Epithelial cell of proximal tubule (primary cell): ENCODE results near the gene CKS2. TPM values are rescaled to one million over a fixed set of nuclear protein-coding genes. Genes with fewer than 3 reads are reported as not detected.

Experiments used
- DNase-seq: peaks from one replicate; pipeline ENCODE4 v3.0.0-alpha.2; 2011; ENCODE audit warnings: low read depth
- H3K4me3 ChIP-seq: 2 replicates; pipeline ENCODE4 v1.5.1; 2011; ENCODE audit warnings: low read depth, mild to moderate bottlenecking, low read length
- total RNA-seq: library from RNA; depleted of rRNA; stranded (reverse); fragments of >200 nt; gene quantifications from 2 replicates; pipeline ENCODE4 v1.2.3, GENCODE V29; 2015
- TF ChIP-seq, protein P1 (sequence below): conservative IDR thresholded peaks from 2 replicates; pipeline ENCODE4 v1.5.1; 2012; ENCODE audit warnings: low read depth, mild to moderate bottlenecking, low read length

CKS2 gene
- total RNA-seq, 1 donor from 2014 or later, result 414 TPM

- no peak for DNase-seq
- TF ChIP-seq, protein P1, sequence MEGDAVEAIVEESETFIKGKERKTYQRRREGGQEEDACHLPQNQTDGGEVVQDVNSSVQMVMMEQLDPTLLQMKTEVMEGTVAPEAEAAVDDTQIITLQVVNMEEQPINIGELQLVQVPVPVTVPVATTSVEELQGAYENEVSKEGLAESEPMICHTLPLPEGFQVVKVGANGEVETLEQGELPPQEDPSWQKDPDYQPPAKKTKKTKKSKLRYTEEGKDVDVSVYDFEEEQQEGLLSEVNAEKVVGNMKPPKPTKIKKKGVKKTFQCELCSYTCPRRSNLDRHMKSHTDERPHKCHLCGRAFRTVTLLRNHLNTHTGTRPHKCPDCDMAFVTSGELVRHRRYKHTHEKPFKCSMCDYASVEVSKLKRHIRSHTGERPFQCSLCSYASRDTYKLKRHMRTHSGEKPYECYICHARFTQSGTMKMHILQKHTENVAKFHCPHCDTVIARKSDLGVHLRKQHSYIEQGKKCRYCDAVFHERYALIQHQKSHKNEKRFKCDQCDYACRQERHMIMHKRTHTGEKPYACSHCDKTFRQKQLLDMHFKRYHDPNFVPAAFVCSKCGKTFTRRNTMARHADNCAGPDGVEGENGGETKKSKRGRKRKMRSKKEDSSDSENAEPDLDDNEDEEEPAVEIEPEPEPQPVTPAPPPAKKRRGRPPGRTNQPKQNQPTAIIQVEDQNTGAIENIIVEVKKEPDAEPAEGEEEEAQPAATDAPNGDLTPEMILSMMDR, result no peak
- no peak overlapping the region for H3K4me3 ChIP-seq
These were observed 51.0 kb downstream of the CKS2 start for GRCh38 chr9:89361816-89362646.

- DNase-seq, result no peak
- H3K4me3 ChIP-seq, result no peak overlapping the region
- TF ChIP-seq, protein P1, result no peak
These were observed 51.8 kb downstream of the CKS2 start for GRCh38 chr9:89362647-89363310.

GRCh38 chr9:89363311-89363670, 52.3 kb downstream of the CKS2 start:
- no peak for DNase-seq
- TF ChIP-seq, protein P1, result no peak
- H3K4me3 ChIP-seq, result no peak overlapping the region

- DNase-seq, result no peak
- TF ChIP-seq, protein P1, result no peak
- H3K4me3 ChIP-seq, result no peak overlapping the region
These were observed 53.1 kb downstream of the CKS2 start for GRCh38 chr9:89363921-89364665.

- no peak for DNase-seq
- no peak overlapping the region for H3K4me3 ChIP-seq
- TF ChIP-seq, protein P1, result no peak
These were observed 53.9 kb downstream of the CKS2 start for GRCh38 chr9:89364666-89365531.

- H3K4me3 ChIP-seq, result no peak overlapping the region
- no peak for DNase-seq
- TF ChIP-seq, protein P1, result no peak
These were observed 54.5 kb downstream of the CKS2 start for GRCh38 chr9:89365532-89365912.
